Measurements from ENCODE around the gene SLC13A4.
"Not testable (repeated sequence)": the region's sequence is repeated elsewhere in the genome, so short reads cannot be mapped to it uniquely, and the experiment has no call there.

The SLC13A4 gene

DNA sequence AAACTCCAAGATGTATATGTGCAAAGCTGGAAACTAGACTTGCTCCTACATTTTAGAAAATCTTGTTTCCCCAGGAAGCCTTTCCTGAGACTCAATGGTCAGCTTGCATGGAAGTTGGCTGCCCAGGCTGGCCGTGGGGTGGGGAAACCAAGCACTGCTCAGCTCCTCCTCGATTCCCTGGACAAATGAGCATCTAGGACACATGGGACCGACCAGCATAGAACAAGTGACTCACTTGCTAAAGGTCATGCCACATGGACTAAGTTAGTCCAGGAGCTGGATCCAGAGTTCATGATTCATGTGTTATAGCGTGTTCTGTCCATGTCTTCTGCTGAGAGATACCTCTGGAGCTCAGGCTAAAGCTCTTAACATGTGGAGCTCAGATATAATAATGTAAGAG is 14.4 kb upstream of the SLC13A4 start:
- Histone ChIP-seq H4K20me1 (ENCODE audit: insufficient read depth) (no peaks in the 10 kb centered on the region), H3K4me3 (IDR thresholded peaks at IDR 0.05; ENCODE audit: insufficient read depth, low read depth, low read length) (no peak overlapping the region), H3K27ac (no peak overlapping the region), H3K36me3 (ENCODE audit: insufficient read depth) (no peaks in the 10 kb centered on the region), H2AFZ (ENCODE audit: low read depth) (no peak overlapping the region), H3K4me2 (no peak overlapping the region), H3K4me1 (ENCODE audit: low read depth, poor library complexity, severe bottlenecking) (no peaks in the 10 kb centered on the region), H3K27me3 (ENCODE audit: insufficient read depth, low read depth) (no peaks in the 10 kb centered on the region), H3K9ac (no peak overlapping the region), H3K79me2 (ENCODE audit: insufficient read depth, low read depth) (no peaks in the 10 kb centered on the region)
- TF ChIP-seq CTCF (conservative IDR thresholded peaks at IDR 0.05; ENCODE audit: low read depth, low read length), result no peak

- Histone ChIP-seq H4K20me1 (ENCODE audit: insufficient read depth) (no peaks in the 10 kb centered on the region), H3K4me3 (IDR thresholded peaks at IDR 0.05; ENCODE audit: insufficient read depth, low read depth, low read length) (no peak overlapping the region), H3K27ac (no peak overlapping the region), H3K36me3 (ENCODE audit: insufficient read depth) (no peaks in the 10 kb centered on the region), H3K4me1 (ENCODE audit: low read depth, poor library complexity, severe bottlenecking) (no peaks in the 10 kb centered on the region), H2AFZ (ENCODE audit: low read depth) (no peak overlapping the region), H3K9ac (no peak overlapping the region), H3K27me3 (ENCODE audit: insufficient read depth, low read depth) (no peaks in the 10 kb centered on the region), H3K79me2 (ENCODE audit: insufficient read depth, low read depth) (no peaks in the 10 kb centered on the region), H3K4me2 (no peak overlapping the region)
- no peak for TF ChIP-seq CTCF (conservative IDR thresholded peaks at IDR 0.05; ENCODE audit: low read depth, low read length)
Measured at GRCh38 chr7:135741905-135742304, 13.9 kb upstream of the SLC13A4 start.

- H3K79me2 ChIP-seq (ENCODE audit: insufficient read depth, low read depth), result no peaks in the 10 kb centered on the region
- TF ChIP-seq CTCF (conservative IDR thresholded peaks at IDR 0.05; ENCODE audit: low read depth, low read length), result no peak
- H3K36me3 ChIP-seq (ENCODE audit: insufficient read depth), result no peaks in the 10 kb centered on the region
Measured at GRCh38 chr7:135740889-135741288, 12.9 kb upstream of the SLC13A4 start.

GRCh38 chr7:135737306-135737647 is 9.3 kb upstream of the SLC13A4 start:
- H3K4me3 ChIP-seq (IDR thresholded peaks at IDR 0.05; ENCODE audit: insufficient read depth, low read depth, low read length); H4K20me1 ChIP-seq (ENCODE audit: insufficient read depth); H2AFZ ChIP-seq (ENCODE audit: low read depth); H3K79me2 ChIP-seq (ENCODE audit: insufficient read depth, low read depth); H3K4me2 ChIP-seq; H3K27me3 ChIP-seq (ENCODE audit: insufficient read depth, low read depth); H3K36me3 ChIP-seq (ENCODE audit: insufficient read depth); H3K9ac ChIP-seq; H3K27ac ChIP-seq; H3K4me1 ChIP-seq (ENCODE audit: low read depth, poor library complexity, severe bottlenecking): not testable (repeated sequence)

More at GRCh38 chr7:135740889-135741288, 12.9 kb upstream of the SLC13A4 start:
- Histone ChIP-seq H2AFZ (ENCODE audit: low read depth) (no peak overlapping the region), H3K4me1 (ENCODE audit: low read depth, poor library complexity, severe bottlenecking) (no peaks in the 10 kb centered on the region), H3K9ac (no peak overlapping the region), H3K4me2 (no peak overlapping the region), H3K4me3 (IDR thresholded peaks at IDR 0.05; ENCODE audit: insufficient read depth, low read depth, low read length) (no peak overlapping the region), H4K20me1 (ENCODE audit: insufficient read depth) (no peaks in the 10 kb centered on the region), H3K27ac (no peak overlapping the region), H3K27me3 (ENCODE audit: insufficient read depth, low read depth) (no peaks in the 10 kb centered on the region)

GRCh38 chr7:135736586-135737305 is 8.8 kb upstream of the SLC13A4 start:
- Histone ChIP-seq H3K4me2 (no peak overlapping the region), H2AFZ (ENCODE audit: low read depth) (no peak overlapping the region), H3K4me1 (ENCODE audit: low read depth, poor library complexity, severe bottlenecking) (no peaks in the 10 kb centered on the region), H3K4me3 (IDR thresholded peaks at IDR 0.05; ENCODE audit: insufficient read depth, low read depth, low read length) (no peak overlapping the region), H3K27ac (no peak overlapping the region), H3K79me2 (ENCODE audit: insufficient read depth, low read depth) (no peaks in the 10 kb centered on the region), H3K27me3 (ENCODE audit: insufficient read depth, low read depth) (no peaks in the 10 kb centered on the region), H3K9ac (no peak overlapping the region), H3K36me3 (ENCODE audit: insufficient read depth) (no peaks in the 10 kb centered on the region), H4K20me1 (ENCODE audit: insufficient read depth) (no peaks in the 10 kb centered on the region)
- TF ChIP-seq CTCF (conservative IDR thresholded peaks at IDR 0.05; ENCODE audit: low read depth, low read length), result no peak
